SU-DHL-6 (cell line): ENCODE measurements around the gene SPO11.
"Not testable (repeated sequence)": the region's sequence is repeated elsewhere in the genome, so short reads cannot be mapped to it uniquely, and the experiment has no call there.

Experiments
- EZH2phosphoT487 ChIP-seq: fragments of 200-600 bp; sonication (generic), shearing (Covaris generic); conservative IDR thresholded peaks from 2 replicates; pipeline ENCODE4 v1.6.1; 2018; ENCODE audit warnings: mild to moderate bottlenecking, antibody characterized with exemption, low read length, moderate library complexity, mixed read lengths
- TF ChIP-seq, protein P1 (sequence below): fragments of 200-600 bp; sonication (generic); IDR thresholded peaks from one replicate; pipeline ENCODE4 v1.5.1; 2017; ENCODE audit warnings: antibody characterized with exemption, mild to moderate bottlenecking, low read length, moderate library complexity; ENCODE audit not compliant: insufficient read depth, poor library complexity, severe bottlenecking

DNA sequence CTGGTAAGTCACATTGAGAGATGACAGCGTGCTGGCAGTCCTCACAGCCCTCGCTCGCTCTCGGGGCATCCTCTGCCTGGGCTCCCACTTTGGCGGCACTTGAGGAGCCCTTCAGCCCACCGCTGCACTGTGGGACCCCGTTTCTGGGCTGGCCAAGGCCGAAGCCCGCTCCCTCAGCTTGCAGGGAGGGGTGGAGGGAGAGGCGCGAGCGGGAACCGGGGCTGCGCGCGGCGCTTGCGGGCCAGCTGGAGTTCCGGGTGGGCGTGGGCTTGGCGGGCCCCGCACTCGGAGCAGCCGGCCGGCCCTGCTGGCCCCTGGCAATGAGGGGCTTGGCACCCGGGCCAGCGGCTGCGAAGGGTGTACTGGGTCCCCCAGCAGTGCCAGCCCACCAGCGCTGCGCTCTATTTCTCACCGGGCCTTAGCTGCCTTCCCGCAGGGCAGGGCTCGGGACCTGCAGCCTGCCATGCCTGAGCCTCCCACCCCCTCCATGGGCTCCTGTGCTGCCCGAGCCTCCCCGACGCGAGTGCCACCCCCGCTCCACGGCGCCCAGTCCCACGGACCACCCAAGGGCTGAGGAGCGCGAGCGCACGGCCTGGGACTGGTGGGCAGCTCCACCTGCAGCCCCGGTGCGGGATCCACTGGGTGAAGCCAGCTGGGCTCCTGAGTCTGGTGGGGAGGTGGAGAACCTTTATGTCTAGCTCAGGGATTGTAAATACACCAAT lies 18.8 kb downstream of the SPO11 start:
- TF ChIP-seq, protein P1, sequence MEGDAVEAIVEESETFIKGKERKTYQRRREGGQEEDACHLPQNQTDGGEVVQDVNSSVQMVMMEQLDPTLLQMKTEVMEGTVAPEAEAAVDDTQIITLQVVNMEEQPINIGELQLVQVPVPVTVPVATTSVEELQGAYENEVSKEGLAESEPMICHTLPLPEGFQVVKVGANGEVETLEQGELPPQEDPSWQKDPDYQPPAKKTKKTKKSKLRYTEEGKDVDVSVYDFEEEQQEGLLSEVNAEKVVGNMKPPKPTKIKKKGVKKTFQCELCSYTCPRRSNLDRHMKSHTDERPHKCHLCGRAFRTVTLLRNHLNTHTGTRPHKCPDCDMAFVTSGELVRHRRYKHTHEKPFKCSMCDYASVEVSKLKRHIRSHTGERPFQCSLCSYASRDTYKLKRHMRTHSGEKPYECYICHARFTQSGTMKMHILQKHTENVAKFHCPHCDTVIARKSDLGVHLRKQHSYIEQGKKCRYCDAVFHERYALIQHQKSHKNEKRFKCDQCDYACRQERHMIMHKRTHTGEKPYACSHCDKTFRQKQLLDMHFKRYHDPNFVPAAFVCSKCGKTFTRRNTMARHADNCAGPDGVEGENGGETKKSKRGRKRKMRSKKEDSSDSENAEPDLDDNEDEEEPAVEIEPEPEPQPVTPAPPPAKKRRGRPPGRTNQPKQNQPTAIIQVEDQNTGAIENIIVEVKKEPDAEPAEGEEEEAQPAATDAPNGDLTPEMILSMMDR, result not testable (repeated sequence)
- TF ChIP-seq EZH2phosphoT487, result not testable (repeated sequence)
